ENCODE measurements around the gene TIAM2.
A peak's percentile ranks its signal among the peaks of the same experiment; 100 is the strongest.

TIAM2 gene

DNA sequence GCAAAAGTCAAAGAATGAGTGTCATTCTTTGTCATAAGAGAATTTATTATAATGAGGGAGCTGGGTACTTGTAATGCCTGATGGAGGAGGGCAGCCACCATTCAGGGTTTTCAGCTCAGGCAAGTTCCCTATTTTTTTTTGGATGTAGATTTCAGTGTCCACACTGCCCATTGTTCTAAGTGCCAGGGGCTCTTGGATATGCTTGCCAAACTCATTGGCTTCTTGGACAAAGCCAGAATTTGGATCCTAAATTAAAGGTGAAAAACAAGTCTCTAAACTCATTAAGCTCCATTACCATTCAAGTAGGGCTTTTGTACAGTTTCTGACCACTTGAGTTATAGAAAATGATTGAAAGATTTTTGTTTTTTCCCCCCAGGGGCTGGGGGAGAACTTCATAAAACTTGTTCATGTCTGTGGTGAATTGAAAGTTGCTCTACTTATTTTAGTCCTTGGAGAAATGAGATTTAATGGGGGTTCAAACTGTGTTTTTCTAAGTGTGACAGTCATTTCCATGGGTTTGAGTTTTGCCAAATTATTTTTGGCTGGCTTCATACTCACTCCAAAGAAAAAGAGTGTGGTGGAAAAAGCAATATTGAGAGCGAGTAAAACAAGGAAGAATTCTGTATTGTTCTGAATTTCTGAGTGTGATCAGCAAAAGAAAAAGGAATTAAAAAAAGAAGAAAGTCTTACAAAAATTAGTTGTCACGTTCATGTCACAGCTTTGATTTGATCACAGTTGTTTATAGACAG lies 46.0 kb downstream of the TIAM2 start:
- no peak overlapping the region for H3K4me3 ChIP-seq (replicated peaks in 1 of 2; ENCODE audit: low read depth in 2 of 2, low read length in 2 of 2)

DNA sequence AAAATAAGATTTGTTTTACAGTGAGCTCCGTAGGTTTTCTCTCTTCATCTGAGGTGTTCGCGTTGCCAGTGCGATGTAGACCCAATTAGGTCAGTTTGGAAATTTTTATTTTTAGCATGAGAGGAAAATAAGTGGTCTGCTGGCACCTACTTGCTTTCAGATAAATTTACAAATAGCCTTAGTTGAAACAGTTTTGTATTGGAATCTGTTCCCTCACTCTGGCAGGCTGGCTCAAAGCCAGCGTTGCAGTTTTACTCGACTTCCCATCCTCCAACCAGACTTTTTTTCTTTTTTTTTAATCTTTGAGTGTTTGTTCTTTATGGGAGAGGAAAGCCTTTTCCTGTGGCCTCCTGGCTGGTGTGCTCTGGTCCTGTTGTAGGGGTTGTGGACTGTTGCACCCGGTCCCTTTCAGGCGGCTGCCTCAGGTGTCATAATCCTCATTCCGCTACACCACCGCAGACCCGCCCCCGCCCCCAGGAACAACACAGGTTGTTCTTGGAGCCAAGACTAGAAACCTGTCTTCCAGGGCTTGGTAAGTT lies 46.7 kb downstream of the TIAM2 start:
- peak in 1 of 2 donors; percentile 39 for DNase-seq (ENCODE audit: low read depth in 2 of 2)
- no peak overlapping the region for H3K4me3 ChIP-seq (replicated peaks in 1 of 2; ENCODE audit: low read depth in 2 of 2, low read length in 2 of 2)
- TF ChIP-seq, protein P1, sequence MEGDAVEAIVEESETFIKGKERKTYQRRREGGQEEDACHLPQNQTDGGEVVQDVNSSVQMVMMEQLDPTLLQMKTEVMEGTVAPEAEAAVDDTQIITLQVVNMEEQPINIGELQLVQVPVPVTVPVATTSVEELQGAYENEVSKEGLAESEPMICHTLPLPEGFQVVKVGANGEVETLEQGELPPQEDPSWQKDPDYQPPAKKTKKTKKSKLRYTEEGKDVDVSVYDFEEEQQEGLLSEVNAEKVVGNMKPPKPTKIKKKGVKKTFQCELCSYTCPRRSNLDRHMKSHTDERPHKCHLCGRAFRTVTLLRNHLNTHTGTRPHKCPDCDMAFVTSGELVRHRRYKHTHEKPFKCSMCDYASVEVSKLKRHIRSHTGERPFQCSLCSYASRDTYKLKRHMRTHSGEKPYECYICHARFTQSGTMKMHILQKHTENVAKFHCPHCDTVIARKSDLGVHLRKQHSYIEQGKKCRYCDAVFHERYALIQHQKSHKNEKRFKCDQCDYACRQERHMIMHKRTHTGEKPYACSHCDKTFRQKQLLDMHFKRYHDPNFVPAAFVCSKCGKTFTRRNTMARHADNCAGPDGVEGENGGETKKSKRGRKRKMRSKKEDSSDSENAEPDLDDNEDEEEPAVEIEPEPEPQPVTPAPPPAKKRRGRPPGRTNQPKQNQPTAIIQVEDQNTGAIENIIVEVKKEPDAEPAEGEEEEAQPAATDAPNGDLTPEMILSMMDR (IDR thresholded peaks at IDR 0.05; ENCODE audit: low read depth, low read length) = no peak

More for the DNA sequence above, 46.0 kb downstream of the TIAM2 start:
- DNase-seq (ENCODE audit: low read depth in 2 of 2) = no peak
- TF ChIP-seq, protein P1 (IDR thresholded peaks at IDR 0.05; ENCODE audit: low read depth, low read length) = no peak

DNA sequence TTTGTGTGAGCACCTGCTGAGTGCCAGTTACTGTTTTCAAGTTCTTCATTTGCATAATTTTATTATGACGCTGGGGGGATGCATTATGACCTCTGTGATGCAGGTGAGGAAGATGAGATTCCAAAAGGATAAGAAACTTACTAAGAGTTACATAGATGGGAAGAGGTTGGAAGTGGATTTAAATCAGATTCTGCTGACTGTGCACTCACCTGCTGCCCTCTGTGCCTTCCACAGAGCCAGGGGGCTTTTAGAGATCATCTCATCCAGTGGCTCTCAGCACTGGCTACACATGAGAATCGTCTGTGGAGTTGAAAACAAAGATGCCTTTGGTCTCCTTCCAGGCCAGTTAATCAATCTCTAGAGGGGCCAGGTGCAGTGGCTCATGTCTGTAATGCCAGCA lies 47.9 kb downstream of the TIAM2 start:
- no peak overlapping the region for H3K4me3 ChIP-seq (replicated peaks in 1 of 2; ENCODE audit: low read depth in 2 of 2, low read length in 2 of 2)
- TF ChIP-seq, protein P1 (IDR thresholded peaks at IDR 0.05; ENCODE audit: low read depth, low read length) = no peak
- no peak for DNase-seq (ENCODE audit: low read depth in 2 of 2)

DNA sequence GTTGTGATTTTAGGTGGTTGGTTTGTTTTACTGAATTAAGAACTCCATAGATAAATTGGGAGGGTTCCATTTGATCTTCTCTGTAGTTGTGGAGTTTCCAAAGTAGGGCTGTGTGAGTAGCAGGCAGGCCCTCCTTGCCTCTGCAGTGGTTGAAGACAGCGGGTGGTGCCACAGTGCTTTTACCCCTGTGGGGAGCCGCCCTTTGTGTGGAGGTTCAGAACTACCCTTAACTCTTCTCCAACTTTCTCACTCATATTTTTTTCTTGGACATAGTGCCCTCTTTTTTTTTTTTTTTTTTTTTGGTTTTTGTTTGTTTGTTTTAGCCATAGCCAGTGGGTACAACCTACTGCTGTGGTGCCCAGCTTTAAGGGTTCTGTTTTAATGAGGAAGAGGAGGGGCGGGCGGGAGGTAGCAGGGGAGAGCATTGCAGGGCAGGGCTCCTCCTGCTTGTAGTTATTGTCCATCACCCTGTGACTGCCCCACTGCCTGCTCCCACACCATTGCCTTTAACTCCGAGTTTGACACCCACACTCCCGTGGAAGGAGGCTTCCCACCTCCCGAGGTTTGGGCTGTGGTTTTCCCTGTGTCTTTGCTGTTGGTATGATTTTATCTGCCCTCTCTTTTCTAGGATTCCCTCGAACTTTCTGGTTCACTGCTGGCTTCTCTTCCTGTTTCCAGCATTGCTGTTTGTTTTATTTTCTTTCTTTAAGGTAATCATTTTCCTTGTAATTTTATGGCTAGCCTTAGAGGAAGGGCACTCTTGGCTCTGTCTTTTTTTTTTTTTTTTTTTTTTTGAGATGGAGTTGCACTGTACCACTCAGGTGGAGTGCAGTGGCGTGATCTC lies 50.7 kb downstream of the TIAM2 start:
- TF ChIP-seq, protein P1 (IDR thresholded peaks at IDR 0.05; ENCODE audit: low read depth, low read length) = no peak
- no peak for DNase-seq (ENCODE audit: low read depth in 2 of 2)
- H3K4me3 ChIP-seq (replicated peaks in 1 of 2; ENCODE audit: low read depth in 2 of 2, low read length in 2 of 2) = no peak overlapping the region

DNA sequence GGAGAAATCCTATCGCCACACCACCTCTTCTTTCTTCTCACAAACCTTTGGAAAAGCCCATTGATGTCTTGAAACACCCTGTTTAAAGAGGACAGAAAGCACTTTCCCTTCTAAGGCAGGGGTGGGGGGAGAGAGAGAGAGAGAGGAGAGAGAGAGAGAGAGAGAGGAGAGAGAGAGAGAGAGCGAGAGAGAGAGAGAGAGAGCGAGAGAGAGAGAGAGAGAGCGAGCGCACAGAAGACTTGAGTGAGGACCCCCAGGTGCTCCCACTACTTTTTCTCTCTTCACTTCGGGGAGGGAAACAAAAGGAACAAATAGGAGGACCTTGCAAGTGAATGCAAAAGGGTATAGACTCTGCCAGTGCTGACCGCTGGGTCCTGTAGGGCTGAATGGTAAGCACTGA lies 52.4 kb downstream of the TIAM2 start:
- H3K4me3 ChIP-seq (replicated peaks in 1 of 2; ENCODE audit: low read depth in 2 of 2, low read length in 2 of 2) = no peak overlapping the region
- no peak for DNase-seq (ENCODE audit: low read depth in 2 of 2)
- TF ChIP-seq, protein P1 (IDR thresholded peaks at IDR 0.05; ENCODE audit: low read depth, low read length) = no peak

DNA sequence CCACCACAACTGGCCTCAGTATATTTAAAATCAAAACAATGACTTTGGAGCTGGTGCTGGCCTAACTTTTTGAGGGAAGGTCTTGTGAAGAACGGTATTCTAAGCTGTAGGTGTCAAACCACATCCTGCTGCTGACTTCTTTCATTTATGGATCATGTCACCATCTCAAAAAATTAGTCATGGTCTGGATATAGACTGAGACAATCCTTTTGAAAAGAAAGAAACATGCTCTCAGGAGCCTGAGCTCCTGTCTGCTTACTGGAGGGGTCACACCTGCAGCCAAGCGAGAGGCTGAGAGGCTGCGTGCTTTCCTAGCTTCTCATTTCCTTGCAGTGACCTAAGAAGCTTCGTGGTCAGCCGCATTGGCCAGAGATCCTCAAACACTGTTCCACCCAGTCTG lies 55.2 kb downstream of the TIAM2 start:
- no peak overlapping the region for H3K4me3 ChIP-seq (replicated peaks in 1 of 2; ENCODE audit: low read depth in 2 of 2, low read length in 2 of 2)
- peak in 1 of 2 donors; percentile 61 for DNase-seq (ENCODE audit: low read depth in 2 of 2)
- TF ChIP-seq, protein P1 (IDR thresholded peaks at IDR 0.05; ENCODE audit: low read depth, low read length) = no peak

Measured in cardiac fibroblast (primary cell).